DMS53 (cell line): ENCODE results near the gene HOXA2.
A peak's percentile ranks its signal among the peaks of the same experiment; 100 is the strongest.

Experiments used
- DNase-seq: peaks from one replicate; lab custom pipeline; 2025; lab: John Stamatoyannopoulos, UW

The HOXA2 gene

GRCh38 chr7:27102581-27103442 is at the start of gene HOXA2:
Gene HOXA2, minus strand, starts transcription at chr7:27102683. Its CDS starts 183 bp downstream, at chr7:27102500.
- no peak for DNase-seq

GRCh38 chr7:27151341-27151930 is 49.0 kb upstream of the HOXA2 start:
- DNase-seq: peak; percentile 67

GRCh38 chr7:27150568-27151340 is 48.3 kb upstream of the HOXA2 start:
- DNase-seq: peak; percentile 96

- DNase-seq: no peak
Measured at GRCh38 chr7:27149842-27150567, 47.5 kb upstream of the HOXA2 start.

- DNase-seq: no peak
Measured at GRCh38 chr7:27148756-27149641, 46.5 kb upstream of the HOXA2 start.

GRCh38 chr7:27148031-27148755 is 45.7 kb upstream of the HOXA2 start:
- DNase-seq: peak; percentile 72

- peak; percentile 75 for DNase-seq
Measured at GRCh38 chr7:27147199-27148030, 44.9 kb upstream of the HOXA2 start, which contains the start of gene HOXA6. Gene HOXA6, minus strand, starts transcription at chr7:27147774. Its CDS starts 25 bp downstream, at chr7:27147749.

- no peak for DNase-seq
Measured at GRCh38 chr7:27146491-27147198, 44.2 kb upstream of the HOXA2 start.

- no peak for DNase-seq
Measured at GRCh38 chr7:27145914-27146412, 43.5 kb upstream of the HOXA2 start.

- peak; percentile 61 for DNase-seq
Measured at GRCh38 chr7:27145165-27145913, 42.9 kb upstream of the HOXA2 start.

GRCh38 chr7:27144781-27145164 is 42.3 kb upstream of the HOXA2 start:
- peak; percentile 70 for DNase-seq

GRCh38 chr7:27143950-27144780 is 41.7 kb upstream of the HOXA2 start:
- peak; percentile 72 for DNase-seq

GRCh38 chr7:27143023-27143949 is 40.8 kb upstream of the HOXA2 start, which contains the start of gene HOXA5:
Gene HOXA5, minus strand, starts transcription at chr7:27143681. Its CDS starts 74 bp downstream, at chr7:27143607.
- DNase-seq: peak; percentile 96

- DNase-seq: peak; percentile 68
Measured at GRCh38 chr7:27142580-27143022, 40.1 kb upstream of the HOXA2 start.

GRCh38 chr7:27141923-27142579 is 39.6 kb upstream of the HOXA2 start:
- DNase-seq: peak; percentile 58
